Stimulated activated memory B cell treated with anti-CD40 and anti-IgM and Interleukin-4, amounts not matched to agents 10 μg/mL and 1 μg/mL and 100 μg/mL, for 72 hours (primary cell): ENCODE measurements around the gene ARHGEF1.
"Not testable (repeated sequence)": the region's sequence is repeated elsewhere in the genome, so short reads cannot be mapped to it uniquely, and the experiment has no call there.

Source experiments
- ATAC-seq: fragments of 150-1000 bp; cut with Tn5 transposase; 2 replicates; pipeline ENCODE4 v1.10.0; 2021
- H3K27ac Mint-ChIP-seq: one replicate; pipeline ENCODE4 v1.8.0; 2022; ENCODE audit warnings: mild to moderate bottlenecking, mixed read lengths
- H3K27me3 Mint-ChIP-seq: one replicate; pipeline ENCODE4 v1.8.0; 2022; ENCODE audit warnings: mixed read lengths
- H3K36me3 Mint-ChIP-seq: one replicate; pipeline ENCODE4 v1.8.0; 2022; ENCODE audit warnings: mixed read lengths
- H3K4me1 Mint-ChIP-seq: one replicate; pipeline ENCODE4 v1.8.0; 2022; ENCODE audit warnings: mixed read lengths
- H3K4me3 Mint-ChIP-seq: one replicate; pipeline ENCODE4 v1.8.0; 2022; ENCODE audit warnings: mild to moderate bottlenecking, moderate library complexity, mixed read lengths
- H3K9me3 Mint-ChIP-seq: one replicate; pipeline ENCODE4 v1.8.0; 2022; ENCODE audit warnings: mixed read lengths

ARHGEF1 gene

GRCh38 chr19:41933693-41934426, 50.9 kb downstream of the ARHGEF1 start:
- peak overlapping the region; percentile 76 for H3K27ac Mint-ChIP-seq
- no peaks in the 10 kb centered on the region for H3K36me3 Mint-ChIP-seq
- no peak for ATAC-seq
- H3K9me3 Mint-ChIP-seq, result no peaks in the 10 kb centered on the region
- H3K27me3 Mint-ChIP-seq, result peaks cover 12% of the 10 kb centered on the region
- peaks cover 72% of the 10 kb centered on the region for H3K4me1 Mint-ChIP-seq
- no peak overlapping the region for H3K4me3 Mint-ChIP-seq

- Mint-ChIP-seq H3K27me3 (peaks cover 12% of the 10 kb centered on the region), H3K36me3 (no peaks in the 10 kb centered on the region), H3K4me1 (peaks cover 62% of the 10 kb centered on the region), H3K4me3 (peak overlapping the region; percentile 41), H3K27ac (peak overlapping the region; percentile 76), H3K9me3 (no peaks in the 10 kb centered on the region)
- peak; percentile 79 for ATAC-seq
These were observed 51.9 kb downstream of the ARHGEF1 start for GRCh38 chr19:41934849-41935374.

- H3K27ac Mint-ChIP-seq, result peak overlapping the region; percentile 76
- no peak overlapping the region for H3K4me3 Mint-ChIP-seq
- peaks cover 55% of the 10 kb centered on the region for H3K4me1 Mint-ChIP-seq
- H3K27me3 Mint-ChIP-seq, result peaks cover 12% of the 10 kb centered on the region
- ATAC-seq, result no peak
- H3K36me3 Mint-ChIP-seq, result no peaks in the 10 kb centered on the region
- no peaks in the 10 kb centered on the region for H3K9me3 Mint-ChIP-seq
These were observed 52.9 kb downstream of the ARHGEF1 start for GRCh38 chr19:41935760-41936415.

- Mint-ChIP-seq H3K4me1 (peaks cover 55% of the 10 kb centered on the region), H3K4me3 (no peak overlapping the region), H3K27ac (peak overlapping the region; percentile 46)
These were observed 53.4 kb downstream of the ARHGEF1 start for GRCh38 chr19:41936416-41936850.

GRCh38 chr19:41936961-41937360, 54.0 kb downstream of the ARHGEF1 start:
- Mint-ChIP-seq H3K36me3 (no peaks in the 10 kb centered on the region), H3K27me3 (peaks cover 12% of the 10 kb centered on the region), H3K4me3 (no peak overlapping the region), H3K4me1 (peaks cover 59% of the 10 kb centered on the region), H3K27ac (peak overlapping the region; percentile 46), H3K9me3 (no peaks in the 10 kb centered on the region)
- ATAC-seq, result no peak

More at GRCh38 chr19:41936416-41936850, 53.4 kb downstream of the ARHGEF1 start:
- Mint-ChIP-seq H3K36me3 (no peaks in the 10 kb centered on the region), H3K27me3 (peaks cover 12% of the 10 kb centered on the region), H3K9me3 (no peaks in the 10 kb centered on the region)
- ATAC-seq, result no peak

- Mint-ChIP-seq H3K27ac (peak overlapping the region; percentile 46), H3K36me3 (no peaks in the 10 kb centered on the region), H3K4me1 (peaks cover 63% of the 10 kb centered on the region), H3K9me3 (no peaks in the 10 kb centered on the region), H3K27me3 (peaks cover 12% of the 10 kb centered on the region), H3K4me3 (peak overlapping the region; percentile 15)
- ATAC-seq, result no peak
These were observed 54.8 kb downstream of the ARHGEF1 start for GRCh38 chr19:41937525-41938468.

GRCh38 chr19:41939209-41939608, 56.2 kb downstream of the ARHGEF1 start:
- peaks cover 64% of the 10 kb centered on the region for H3K4me1 Mint-ChIP-seq
- peaks cover 12% of the 10 kb centered on the region for H3K27me3 Mint-ChIP-seq
- H3K4me3 Mint-ChIP-seq, H3K9me3 Mint-ChIP-seq, ATAC-seq, H3K36me3 Mint-ChIP-seq: not testable (repeated sequence)
- peak overlapping the region; percentile 96 for H3K27ac Mint-ChIP-seq

- peak; percentile 66 for ATAC-seq
- Mint-ChIP-seq H3K27ac (peak overlapping the region; percentile 96), H3K27me3 (peaks cover 6% of the 10 kb centered on the region), H3K9me3 (no peaks in the 10 kb centered on the region), H3K4me1 (peaks cover 64% of the 10 kb centered on the region), H3K36me3 (no peaks in the 10 kb centered on the region), H3K4me3 (peak overlapping the region; percentile 89)
These were observed 57.1 kb downstream of the ARHGEF1 start for GRCh38 chr19:41939861-41940730.

- peaks cover 66% of the 10 kb centered on the region for H3K4me1 Mint-ChIP-seq
These were observed 57.9 kb downstream of the ARHGEF1 start for GRCh38 chr19:41940731-41941409.

GRCh38 chr19:41941410-41942202, 58.6 kb downstream of the ARHGEF1 start:
- Mint-ChIP-seq H3K9me3 (no peaks in the 10 kb centered on the region), H3K4me3 (peak overlapping the region; percentile 89), H3K36me3 (no peaks in the 10 kb centered on the region), H3K27me3 (no peaks in the 10 kb centered on the region), H3K27ac (peak overlapping the region; percentile 96), H3K4me1 (peaks cover 65% of the 10 kb centered on the region)
- no peak for ATAC-seq

More at GRCh38 chr19:41940731-41941409, 57.9 kb downstream of the ARHGEF1 start:
- Mint-ChIP-seq H3K9me3 (no peaks in the 10 kb centered on the region), H3K27me3 (no peaks in the 10 kb centered on the region), H3K27ac (peak overlapping the region; percentile 96), H3K36me3 (no peaks in the 10 kb centered on the region), H3K4me3 (peak overlapping the region; percentile 89)
- ATAC-seq, result no peak

GRCh38 chr19:41944336-41944735, 61.4 kb downstream of the ARHGEF1 start:
- Mint-ChIP-seq H3K27me3 (no peaks in the 10 kb centered on the region), H3K27ac (peak overlapping the region; percentile 96), H3K4me1 (peaks cover 70% of the 10 kb centered on the region), H3K9me3 (no peaks in the 10 kb centered on the region), H3K36me3 (no peaks in the 10 kb centered on the region), H3K4me3 (peak overlapping the region; percentile 5)
- ATAC-seq, result no peak

GRCh38 chr19:41945135-41945766, 62.3 kb downstream of the ARHGEF1 start:
- Mint-ChIP-seq H3K4me1 (peaks cover 76% of the 10 kb centered on the region), H3K27ac (peak overlapping the region; percentile 96), H3K9me3 (no peaks in the 10 kb centered on the region), H3K27me3 (no peaks in the 10 kb centered on the region), H3K36me3 (no peaks in the 10 kb centered on the region), H3K4me3 (peak overlapping the region; percentile 64)
- peak; percentile 94 for ATAC-seq

- ATAC-seq, result no peak
- Mint-ChIP-seq H3K9me3 (no peaks in the 10 kb centered on the region), H3K27me3 (no peaks in the 10 kb centered on the region), H3K4me1 (peaks cover 73% of the 10 kb centered on the region), H3K36me3 (no peaks in the 10 kb centered on the region), H3K27ac (peak overlapping the region; percentile 96), H3K4me3 (peak overlapping the region; percentile 1)
These were observed 64.1 kb downstream of the ARHGEF1 start for GRCh38 chr19:41947091-41947490.
